Omental fat pad (tissue), 4 donors: Measurements from ENCODE around the gene ZHX3. TPM values are rescaled to one million over a fixed set of nuclear protein-coding genes. Genes with fewer than 3 reads are reported as not detected.

Experiments
- ATAC-seq: fragments of 150-250 bp; one replicate; pipeline ENCODE4 v1.9.1; 2016; ENCODE audit warnings: mild to moderate bottlenecking, moderate library complexity; ENCODE audit not compliant: low FRiP score
- DNase-seq: peaks from one replicate; pipeline ENCODE4 v3.0.0-alpha.2; 2019; ENCODE audit warnings: low spot score
- total RNA-seq, 4 donors: library from RNA; depleted of rRNA; stranded (reverse); fragments of >200 nt; gene quantifications; one replicate each; pipeline ENCODE4 v1.1.0, GENCODE V29; 2016
- TF ChIP-seq, protein P1 (sequence below), 3 donors: fragments of 450-650 bp; IDR thresholded peaks; one replicate each; pipeline ENCODE4 v1.5.1; 2016 to 2017; ENCODE audit warnings: antibody characterized with exemption in 3 of 3, mild to moderate bottlenecking in 3 of 3, moderate library complexity in 2 of 3

The ZHX3 gene
- total RNA-seq, 4 donors from 2014 or later: 22.6 to 54.5 (median 45.0) TPM

DNA sequence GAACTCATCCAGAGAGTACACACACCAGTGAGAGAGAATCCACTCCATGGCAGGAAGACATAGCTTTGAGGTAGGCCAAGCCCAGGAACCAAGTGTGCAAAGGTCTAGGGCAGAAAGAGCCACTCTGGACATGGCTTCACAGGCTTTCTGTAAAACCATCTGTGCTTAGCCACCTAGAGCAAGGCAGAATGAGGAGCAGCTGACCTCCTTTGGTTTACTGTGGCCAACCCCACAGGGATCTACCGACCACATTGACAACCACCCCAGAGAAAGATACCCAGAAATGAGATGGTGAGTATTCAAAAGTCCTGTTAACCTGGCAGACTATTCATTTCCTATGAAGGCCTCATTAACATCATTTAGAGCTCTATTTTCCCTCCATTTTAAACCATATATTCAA is 10.5 kb downstream of the ZHX3 start:
- ATAC-seq (no peak), DNase-seq (no peak)
- TF ChIP-seq, protein P1, sequence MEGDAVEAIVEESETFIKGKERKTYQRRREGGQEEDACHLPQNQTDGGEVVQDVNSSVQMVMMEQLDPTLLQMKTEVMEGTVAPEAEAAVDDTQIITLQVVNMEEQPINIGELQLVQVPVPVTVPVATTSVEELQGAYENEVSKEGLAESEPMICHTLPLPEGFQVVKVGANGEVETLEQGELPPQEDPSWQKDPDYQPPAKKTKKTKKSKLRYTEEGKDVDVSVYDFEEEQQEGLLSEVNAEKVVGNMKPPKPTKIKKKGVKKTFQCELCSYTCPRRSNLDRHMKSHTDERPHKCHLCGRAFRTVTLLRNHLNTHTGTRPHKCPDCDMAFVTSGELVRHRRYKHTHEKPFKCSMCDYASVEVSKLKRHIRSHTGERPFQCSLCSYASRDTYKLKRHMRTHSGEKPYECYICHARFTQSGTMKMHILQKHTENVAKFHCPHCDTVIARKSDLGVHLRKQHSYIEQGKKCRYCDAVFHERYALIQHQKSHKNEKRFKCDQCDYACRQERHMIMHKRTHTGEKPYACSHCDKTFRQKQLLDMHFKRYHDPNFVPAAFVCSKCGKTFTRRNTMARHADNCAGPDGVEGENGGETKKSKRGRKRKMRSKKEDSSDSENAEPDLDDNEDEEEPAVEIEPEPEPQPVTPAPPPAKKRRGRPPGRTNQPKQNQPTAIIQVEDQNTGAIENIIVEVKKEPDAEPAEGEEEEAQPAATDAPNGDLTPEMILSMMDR (IDR thresholded peaks at IDR 0.05): no peak

DNA sequence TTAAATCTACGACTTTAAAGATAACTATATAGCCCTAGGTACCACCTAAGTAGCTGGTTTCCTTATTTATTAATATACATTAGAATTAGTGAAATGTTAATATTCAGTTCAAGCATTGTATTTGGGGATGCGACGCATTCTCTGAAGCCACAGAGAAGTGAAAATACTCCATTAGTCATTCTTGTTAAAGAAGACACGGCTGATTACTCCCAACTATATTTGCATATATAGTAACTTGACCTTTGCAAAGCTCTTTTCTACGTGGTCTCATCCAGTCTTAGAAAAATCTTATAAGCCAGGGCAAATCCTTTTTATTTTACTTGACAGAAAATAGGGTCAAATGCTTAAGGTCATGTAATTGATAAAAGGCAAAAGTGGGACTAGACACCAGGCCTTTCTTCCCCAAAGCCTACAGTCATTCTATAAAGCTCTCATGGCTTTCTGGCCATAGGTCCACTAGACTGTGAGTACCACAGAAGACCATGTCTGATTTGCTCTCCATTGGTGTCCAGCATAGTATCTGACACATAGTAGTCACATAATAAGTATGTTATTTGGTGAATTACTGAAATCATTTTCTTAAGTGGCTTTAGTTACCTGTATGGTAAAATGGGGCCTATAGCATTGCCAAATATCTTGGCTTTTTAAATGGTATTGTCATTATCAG is 11.3 kb downstream of the ZHX3 start:
- ATAC-seq: no peak
- no peak for DNase-seq
- TF ChIP-seq, protein P1 (IDR thresholded peaks at IDR 0.05): no peak

DNA sequence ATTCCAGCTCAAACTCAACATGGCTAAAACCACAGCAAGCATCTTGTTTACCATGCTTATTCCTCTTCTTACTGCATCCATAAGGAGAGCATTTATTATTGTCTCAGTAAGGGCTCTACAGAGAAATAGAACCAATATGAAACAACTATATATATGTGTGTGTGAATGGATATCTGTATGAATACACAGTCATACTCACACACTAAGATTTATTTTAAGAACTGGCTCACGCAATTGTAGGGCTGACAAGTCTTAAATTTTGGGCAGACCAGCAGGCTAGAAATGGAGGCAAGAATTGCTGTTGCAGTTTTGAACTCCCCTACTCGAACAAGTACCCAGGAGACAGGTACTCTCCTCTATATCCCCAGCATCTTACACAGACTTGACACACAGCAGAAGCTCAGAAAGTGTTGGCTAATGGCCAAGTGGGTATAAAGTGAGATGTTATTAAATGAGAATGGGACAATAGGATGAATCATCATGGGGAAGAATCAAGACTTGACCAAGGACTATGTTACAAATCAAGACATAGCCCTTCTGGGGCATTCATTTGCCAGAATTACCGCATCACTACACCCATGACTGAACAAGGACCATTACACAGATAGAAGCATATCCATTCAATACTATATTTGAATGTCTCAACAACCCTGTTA is 13.0 kb downstream of the ZHX3 start:
- DNase-seq (no peak), ATAC-seq (no peak)
- TF ChIP-seq, protein P1 (IDR thresholded peaks at IDR 0.05): no peak

DNA sequence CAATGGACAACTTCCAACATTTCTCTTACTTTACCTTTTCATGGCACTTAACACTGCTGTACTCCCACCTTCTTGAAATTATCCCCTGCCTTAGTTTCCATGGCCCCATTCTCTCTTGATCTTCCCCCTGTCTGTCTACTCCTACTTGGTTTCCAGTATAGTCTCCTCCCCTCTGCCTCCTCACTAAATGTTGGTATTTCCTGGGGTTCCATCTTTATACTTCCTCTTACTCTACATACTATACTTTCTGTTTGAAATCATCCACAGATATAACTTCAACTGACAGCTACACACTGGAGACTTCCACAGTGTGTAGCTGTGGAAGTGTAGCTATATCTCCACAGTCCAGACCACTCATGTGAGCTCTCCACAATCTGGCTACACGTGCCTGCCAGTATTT is 13.5 kb downstream of the ZHX3 start:
- TF ChIP-seq, protein P1 (IDR thresholded peaks at IDR 0.05): no peak
- no peak for DNase-seq
- no peak for ATAC-seq

DNA sequence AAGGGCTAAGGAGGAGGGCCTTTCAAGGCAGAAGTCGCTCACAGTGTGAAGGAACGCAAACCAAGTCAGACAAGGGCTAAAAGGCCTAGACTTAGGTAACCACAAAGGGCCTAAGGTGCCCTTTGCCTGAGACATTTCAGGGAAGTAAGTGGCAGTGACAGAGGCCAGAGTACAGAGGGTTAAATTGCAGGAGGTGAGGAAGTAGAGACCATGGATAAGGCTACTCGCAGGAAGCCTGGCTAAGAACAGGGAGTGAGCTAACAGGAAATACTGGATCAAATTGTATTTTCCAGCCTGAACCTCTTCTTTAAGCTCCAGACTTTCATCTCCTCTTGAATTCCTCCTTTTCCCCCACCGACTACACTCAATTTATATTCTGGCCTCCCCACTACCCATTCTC is 16.6 kb downstream of the ZHX3 start:
- ATAC-seq (no peak), DNase-seq (no peak)
- TF ChIP-seq, protein P1 (IDR thresholded peaks at IDR 0.05): no peak

DNA sequence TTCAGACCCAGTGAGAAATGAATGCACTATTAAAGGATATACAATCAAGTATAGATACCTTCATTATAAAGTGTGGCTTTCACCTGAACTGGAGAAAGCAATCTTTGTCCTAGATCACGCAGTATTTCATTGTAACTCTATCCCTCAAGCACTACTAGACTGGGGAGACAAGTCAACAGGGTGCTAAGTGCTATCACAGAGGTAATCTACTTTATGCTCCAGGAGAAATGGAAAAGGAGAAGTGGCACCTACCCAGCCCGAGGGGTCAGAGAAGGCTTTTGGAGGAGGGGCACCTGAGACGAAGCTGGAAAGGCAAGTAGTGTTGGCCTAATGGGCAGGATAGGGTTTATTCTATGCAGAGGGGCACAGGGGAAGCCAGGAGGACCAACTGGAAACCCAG is 17.1 kb downstream of the ZHX3 start:
- DNase-seq (no peak), ATAC-seq (no peak)
- TF ChIP-seq, protein P1 (IDR thresholded peaks at IDR 0.05): no peak

- ATAC-seq: no peak
- TF ChIP-seq, protein P1 (IDR thresholded peaks at IDR 0.05): no peak
These were observed 17.6 kb downstream of the ZHX3 start for GRCh38 chr20:41299899-41300298.

More at GRCh38 chr20:41299899-41300298, 17.6 kb downstream of the ZHX3 start:
- DNase-seq: no peak
